MCF 10A (cell line): ENCODE measurements around the gene POLR1A. TPM values are rescaled to one million over a fixed set of nuclear protein-coding genes. Genes with fewer than 3 reads are reported as not detected.

Experiments
- BruUV-seq: library from RNA; stranded (reverse); fragments of 400-500 nt; replicated peaks from 2 replicates; lab custom pipeline; 2021; lab: Mats Ljungman, UMichigan
- CTCF ChIA-PET: fragments of 300-600 bp; sonication (Branson Sonifier 250); formaldehyde crosslinking; extraction: SDS; loops from one replicate; lab custom pipeline; 2021; ENCODE audit warnings: antibody characterized with exemption, inconsistent platforms; lab: Yijun Ruan, JAX
- POLR2A ChIA-PET: fragments of 300-600, 350-650 bp; sonication (Branson Sonifier 250); formaldehyde crosslinking; extraction: SDS; loops from one replicate; lab custom pipeline; 2020; ENCODE audit warnings: antibody characterized with exemption, inconsistent platforms; lab: Yijun Ruan, JAX
- DNase-seq: peaks from one replicate; pipeline ENCODE4 v3.0.0-alpha.2; 2018; ENCODE audit not compliant: unreplicated experiment
- H3K27ac Mint-ChIP-seq: one replicate; pipeline ENCODE4 v1.8.0; 2022; ENCODE audit warnings: mild to moderate bottlenecking, low read depth, mixed read lengths; ENCODE audit not compliant: unreplicated experiment
- H3K27me3 Mint-ChIP-seq: one replicate; pipeline ENCODE4 v1.8.0; 2022; ENCODE audit warnings: mixed read lengths; ENCODE audit not compliant: insufficient read depth, unreplicated experiment
- H3K36me3 Mint-ChIP-seq: one replicate; pipeline ENCODE4 v1.8.0; 2022; ENCODE audit warnings: mild to moderate bottlenecking, moderate library complexity, mixed read lengths; ENCODE audit not compliant: insufficient read depth, unreplicated experiment
- H3K4me1 Mint-ChIP-seq: one replicate; pipeline ENCODE4 v1.8.0; 2022; ENCODE audit warnings: mixed read lengths; ENCODE audit not compliant: insufficient read depth, unreplicated experiment
- H3K4me3 Mint-ChIP-seq: one replicate; pipeline ENCODE4 v1.8.0; 2022; ENCODE audit warnings: mild to moderate bottlenecking, moderate library complexity, mixed read lengths; ENCODE audit not compliant: unreplicated experiment
- H3K9me3 Mint-ChIP-seq: one replicate; pipeline ENCODE4 v1.8.0; 2022; ENCODE audit warnings: mixed read lengths; ENCODE audit not compliant: unreplicated experiment
- intact Hi-C: fragments of 100-400 bp; cut with micrococcal nuclease; formaldehyde crosslinking; loops from 2 replicates; pipeline ENCODE4 v1.14.1; 2022
- total RNA-seq: library from RNA; stranded (reverse); gene quantifications from 2 replicates; pipeline ENCODE4 v1.2.3, GENCODE V29; 2022
- TF ChIP-seq, protein P1 (sequence below): fragments of 200-600 bp; IDR thresholded peaks from one replicate; pipeline ENCODE4 v1.8.0; 2022; ENCODE audit warnings: antibody characterized with exemption, mild to moderate bottlenecking; ENCODE audit not compliant: unreplicated experiment

POLR1A gene
- total RNA-seq, 1 experiment from 2014 or later = 52.7 TPM

DNA sequence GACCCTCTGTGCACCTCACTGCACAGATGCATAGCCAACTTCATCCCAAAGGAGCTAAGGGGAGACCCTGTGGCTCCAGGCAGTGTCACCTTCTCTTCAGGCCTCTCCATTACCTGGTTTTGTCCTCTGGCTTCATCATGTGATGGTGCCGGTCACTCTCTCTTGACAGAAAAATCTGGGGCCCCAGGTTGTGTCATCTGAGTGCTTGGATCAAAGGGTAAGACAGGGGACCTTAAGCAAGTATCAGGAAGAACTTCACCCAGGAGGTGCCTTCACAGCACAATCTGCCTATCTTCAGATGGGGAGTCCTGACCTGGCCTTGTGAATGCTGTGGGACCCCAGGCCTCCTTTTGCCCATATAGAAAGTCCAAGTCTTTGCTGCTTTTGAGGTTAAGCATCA lies 104.4 kb downstream of the POLR1A start:
- Mint-ChIP-seq H3K4me3 (no peak overlapping the region), H3K4me1 (peaks cover 10% of the 10 kb centered on the region), H3K27me3 (no peaks in the 10 kb centered on the region), H3K9me3 (peaks cover 5% of the 10 kb centered on the region), H3K36me3 (no peaks in the 10 kb centered on the region), H3K27ac (no peak overlapping the region)
- DNase-seq = no peak
- TF ChIP-seq, protein P1, sequence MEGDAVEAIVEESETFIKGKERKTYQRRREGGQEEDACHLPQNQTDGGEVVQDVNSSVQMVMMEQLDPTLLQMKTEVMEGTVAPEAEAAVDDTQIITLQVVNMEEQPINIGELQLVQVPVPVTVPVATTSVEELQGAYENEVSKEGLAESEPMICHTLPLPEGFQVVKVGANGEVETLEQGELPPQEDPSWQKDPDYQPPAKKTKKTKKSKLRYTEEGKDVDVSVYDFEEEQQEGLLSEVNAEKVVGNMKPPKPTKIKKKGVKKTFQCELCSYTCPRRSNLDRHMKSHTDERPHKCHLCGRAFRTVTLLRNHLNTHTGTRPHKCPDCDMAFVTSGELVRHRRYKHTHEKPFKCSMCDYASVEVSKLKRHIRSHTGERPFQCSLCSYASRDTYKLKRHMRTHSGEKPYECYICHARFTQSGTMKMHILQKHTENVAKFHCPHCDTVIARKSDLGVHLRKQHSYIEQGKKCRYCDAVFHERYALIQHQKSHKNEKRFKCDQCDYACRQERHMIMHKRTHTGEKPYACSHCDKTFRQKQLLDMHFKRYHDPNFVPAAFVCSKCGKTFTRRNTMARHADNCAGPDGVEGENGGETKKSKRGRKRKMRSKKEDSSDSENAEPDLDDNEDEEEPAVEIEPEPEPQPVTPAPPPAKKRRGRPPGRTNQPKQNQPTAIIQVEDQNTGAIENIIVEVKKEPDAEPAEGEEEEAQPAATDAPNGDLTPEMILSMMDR = no peak
- ChIA-PET POLR2A (no interaction called here), CTCF (no interaction called here)
- intact Hi-C loops = no loop called here
- BruUV-seq = no TSS peak

DNA sequence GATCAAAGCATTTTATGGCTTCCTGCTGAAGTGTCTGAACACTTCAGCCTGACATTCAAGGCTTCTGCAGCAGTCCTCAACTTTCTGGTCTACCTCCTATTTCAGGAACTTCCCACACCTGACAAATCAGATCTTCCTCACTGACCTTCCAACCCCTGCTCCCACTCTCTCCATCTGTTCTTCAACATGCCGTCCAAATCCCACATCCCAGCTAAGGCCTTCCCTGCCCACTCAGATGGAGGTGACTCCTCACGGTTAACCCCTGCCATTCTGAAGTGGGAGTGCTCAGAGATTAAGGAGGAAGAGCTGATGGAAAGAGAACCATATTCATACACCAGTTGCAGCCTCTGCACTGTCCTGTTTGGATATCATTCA lies 104.8 kb downstream of the POLR1A start:
- ChIA-PET CTCF (no interaction called here), POLR2A (interaction anchor here (0.6 kb wide), 1 partner anchor 66 kb away, joined by 3 read pairs; no protein-coding TSS in a partner anchor)
- Mint-ChIP-seq H3K4me1 (peaks cover 10% of the 10 kb centered on the region), H3K27me3 (no peaks in the 10 kb centered on the region), H3K4me3 (no peak overlapping the region), H3K36me3 (no peaks in the 10 kb centered on the region), H3K27ac (no peak overlapping the region), H3K9me3 (peaks cover 1% of the 10 kb centered on the region)
- TF ChIP-seq, protein P1 = no peak
- BruUV-seq = no TSS peak
- no peak for DNase-seq
- intact Hi-C loops = no loop called here

DNA sequence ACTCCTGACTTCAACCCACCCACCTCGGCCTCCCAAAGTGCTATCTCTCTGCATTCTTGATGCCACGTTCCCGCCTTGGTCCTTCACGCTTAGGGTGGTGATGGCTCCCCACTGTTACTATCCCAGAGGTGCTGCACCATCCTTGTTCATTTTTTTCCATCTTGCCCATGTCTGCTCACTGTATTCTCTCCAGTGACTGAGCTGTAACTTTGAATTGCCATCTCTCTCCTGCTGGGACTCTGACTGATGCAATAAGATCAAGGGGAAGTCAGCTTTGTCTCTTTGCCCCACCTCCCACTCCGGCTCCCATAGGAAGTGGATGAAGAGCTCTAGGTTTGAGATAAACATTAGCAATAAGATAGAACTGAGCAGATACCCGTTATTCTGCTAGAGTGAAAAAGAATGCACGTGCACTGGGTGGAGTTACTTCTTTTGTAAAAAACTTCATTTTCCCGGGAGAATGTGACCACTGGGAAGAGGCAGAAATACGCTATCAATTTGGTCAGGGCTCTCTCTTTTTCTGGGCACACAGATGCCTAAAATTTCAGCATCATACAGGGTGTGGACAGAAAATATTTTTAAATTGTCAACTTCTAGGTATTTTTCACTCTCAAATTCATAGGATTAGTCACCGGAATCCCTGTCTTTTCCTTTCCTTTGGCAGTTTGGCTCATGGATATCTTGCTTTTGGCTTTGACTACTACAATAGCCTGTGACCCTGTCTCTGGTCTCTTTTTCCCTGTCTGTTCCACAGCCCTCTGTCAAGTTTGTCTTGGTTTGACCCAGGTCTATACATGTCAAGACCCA lies 105.4 kb downstream of the POLR1A start:
- Mint-ChIP-seq H3K4me1 (peaks cover 10% of the 10 kb centered on the region), H3K27me3 (no peaks in the 10 kb centered on the region), H3K9me3 (no peaks in the 10 kb centered on the region), H3K27ac (no peak overlapping the region), H3K4me3 (no peak overlapping the region), H3K36me3 (no peaks in the 10 kb centered on the region)
- DNase-seq = no peak
- CTCF ChIA-PET = no interaction called here
- TF ChIP-seq, protein P1 = no peak
- no TSS peak for BruUV-seq
- intact Hi-C loops = no loop called here
- POLR2A ChIA-PET = interaction anchor here (0.6 to 1.4 kb wide), 2 partner anchors 11 to 67 kb away, joined by 3 to 4 read pairs; no protein-coding TSS in a partner anchor

DNA sequence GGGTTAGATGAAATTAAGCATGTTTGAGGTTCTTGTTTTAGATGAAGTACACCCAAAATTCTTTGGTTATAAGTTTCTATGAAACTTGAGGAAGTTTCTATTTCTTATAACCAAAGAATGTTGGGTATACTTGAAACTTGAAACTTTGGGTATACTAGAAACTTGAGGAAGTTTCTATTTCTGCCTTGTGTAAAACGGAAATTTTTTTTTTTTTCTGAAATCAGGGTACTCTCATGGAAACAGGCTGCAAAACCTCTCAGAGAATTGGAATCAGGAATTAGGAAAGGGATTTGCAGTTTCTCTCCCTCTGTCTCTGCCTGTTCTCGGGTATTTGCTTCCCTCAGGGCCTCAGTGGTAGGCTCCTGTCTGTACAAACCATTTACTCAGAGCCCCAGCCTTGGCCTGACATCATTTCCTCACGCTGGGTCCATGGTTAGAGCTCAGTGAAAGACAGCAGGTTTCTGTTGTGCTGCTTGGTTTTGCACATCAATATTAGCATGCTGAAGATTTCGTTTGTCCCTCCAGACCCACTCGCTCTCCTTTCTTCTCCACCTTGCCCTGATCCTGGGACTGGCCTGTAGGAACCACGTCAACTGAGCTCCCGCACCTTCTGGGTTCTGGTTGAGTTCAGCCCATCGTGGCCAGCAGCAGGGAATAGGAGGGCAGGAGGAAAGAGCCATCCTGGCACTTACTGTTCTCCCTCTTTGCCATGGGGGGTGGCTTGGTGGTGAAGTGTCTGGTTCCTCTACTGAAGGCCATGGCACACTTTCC lies 106.4 kb downstream of the POLR1A start:
- POLR2A ChIA-PET = interaction anchor here (1.4 kb wide), 1 partner anchor 12 kb away, joined by 4 read pairs; no protein-coding TSS in a partner anchor
- H3K4me1 Mint-ChIP-seq = peaks cover 10% of the 10 kb centered on the region
- no TSS peak for BruUV-seq

More for the DNA sequence above, 106.4 kb downstream of the POLR1A start:
- Mint-ChIP-seq H3K27me3 (no peaks in the 10 kb centered on the region), H3K9me3 (no peaks in the 10 kb centered on the region), H3K4me3 (no peak overlapping the region), H3K27ac (no peak overlapping the region), H3K36me3 (no peaks in the 10 kb centered on the region)
- TF ChIP-seq, protein P1 = no peak
- no peak for DNase-seq
- CTCF ChIA-PET = no interaction called here
- intact Hi-C loops = no loop called here
